Lower lobe of right lung (tissue), 2 donors: ENCODE data around the gene ZNF644. TPM values are rescaled to one million over a fixed set of nuclear protein-coding genes. Genes with fewer than 3 reads are reported as not detected.
"Not testable (repeated sequence)": the region's sequence is repeated elsewhere in the genome, so short reads cannot be mapped to it uniquely, and the experiment has no call there.

Source experiments
- ATAC-seq, 2 donors: fragments of 200-7000 bp; cut with Tn5 transposase; one replicate each; pipeline ENCODE4 v1.9.1; 2020 to 2022; ENCODE audit warnings: mild to moderate bottlenecking in 2 of 2, moderate library complexity in 2 of 2
- DNase-seq: peaks from one replicate; pipeline ENCODE4 v3.0.0-alpha.2; 2020
- H3K27ac ChIP-seq: fragments of 200-600 bp; one replicate; pipeline ENCODE4 v1.8.0; 2022
- H3K27me3 ChIP-seq: fragments of 200-600 bp; one replicate; pipeline ENCODE4 v1.8.0; 2022; ENCODE audit warnings: low read depth
- H3K36me3 ChIP-seq: fragments of 200-600 bp; one replicate; pipeline ENCODE4 v1.8.0; 2022; ENCODE audit warnings: mild to moderate bottlenecking
- H3K4me1 ChIP-seq: fragments of 200-600 bp; one replicate; pipeline ENCODE4 v1.8.0; 2022
- H3K4me3 ChIP-seq: fragments of 200-600 bp; one replicate; pipeline ENCODE4 v1.8.0; 2022; ENCODE audit warnings: mild to moderate bottlenecking
- H3K9me3 ChIP-seq: fragments of 200-600 bp; one replicate; pipeline ENCODE4 v1.8.0; 2022
- CTCF ChIP-seq: fragments of 200-600 bp; IDR thresholded peaks from one replicate; pipeline ENCODE4 v1.8.0; 2022; ENCODE audit warnings: antibody characterized with exemption, mild to moderate bottlenecking
- intact Hi-C: fragments of 100-400 bp; cut with DNase I; formaldehyde crosslinking; loops from one replicate; pipeline ENCODE4 v1.11.0; 2022
- total RNA-seq: library from RNA; stranded (reverse); fragmentation: NEBNext Ultra II Directional; extraction: Animal tissue kit (Norgen Biotek cat#: 25700); gene quantifications from one replicate; pipeline ENCODE4 v1.2.1, GENCODE V29; 2021
- donor health status: DM: no; HTN: yes; CAD: no; lungs with severe emphysema.

The ZNF644 gene
- total RNA-seq, 1 donor from 2014 or later: 54.7 TPM

GRCh38 chr1:91057784-91058183 lies 35.9 kb upstream of the ZNF644 start:
- ATAC-seq (no peak), DNase-seq (no peak)
- Histone ChIP-seq H3K4me3 (no peak overlapping the region), H3K27me3 (no peaks in the 10 kb centered on the region), H3K27ac (no peak overlapping the region), H3K4me1 (no peaks in the 10 kb centered on the region), H3K9me3 (no peaks in the 10 kb centered on the region), H3K36me3 (no peaks in the 10 kb centered on the region)
- intact Hi-C loops: no loop called here
- TF ChIP-seq CTCF: no peak

GRCh38 chr1:91054780-91055481 lies 33.1 kb upstream of the ZNF644 start:
- Histone ChIP-seq H3K27ac (no peak overlapping the region), H3K4me1 (no peaks in the 10 kb centered on the region), H3K4me3 (no peak overlapping the region), H3K9me3 (no peaks in the 10 kb centered on the region), H3K27me3 (no peaks in the 10 kb centered on the region), H3K36me3 (no peaks in the 10 kb centered on the region)
- intact Hi-C loops: no loop called here
- TF ChIP-seq CTCF: no peak
- ATAC-seq (no peak), DNase-seq (no peak)

GRCh38 chr1:91053630-91054029 lies 31.8 kb upstream of the ZNF644 start:
- H3K27me3 ChIP-seq: no peaks in the 10 kb centered on the region
- intact Hi-C loops: no loop called here
- no peak for TF ChIP-seq CTCF
- no peak for ATAC-seq
- no peak for DNase-seq
- H3K27ac ChIP-seq: no peak overlapping the region
- no peaks in the 10 kb centered on the region for H3K36me3 ChIP-seq
- H3K4me1 ChIP-seq: no peaks in the 10 kb centered on the region
- no peaks in the 10 kb centered on the region for H3K9me3 ChIP-seq
- H3K4me3 ChIP-seq: no peak overlapping the region

GRCh38 chr1:91049551-91049950 lies 27.7 kb upstream of the ZNF644 start:
- DNase-seq, intact Hi-C loops, H3K9me3 ChIP-seq, H3K4me3 ChIP-seq, ATAC-seq, H3K36me3 ChIP-seq, H3K4me1 ChIP-seq, H3K27me3 ChIP-seq, H3K27ac ChIP-seq: not testable (repeated sequence)

- no peaks in the 10 kb centered on the region for H3K36me3 ChIP-seq
- H3K4me1 ChIP-seq: no peaks in the 10 kb centered on the region
- H3K27ac ChIP-seq: no peak overlapping the region
- no peak for ATAC-seq
- intact Hi-C loops: no loop called here
- H3K27me3 ChIP-seq: no peaks in the 10 kb centered on the region
- no peak for TF ChIP-seq CTCF
- H3K9me3 ChIP-seq: peaks cover 6% of the 10 kb centered on the region
- no peak for DNase-seq
- no peak overlapping the region for H3K4me3 ChIP-seq
Measured at GRCh38 chr1:91046766-91047165, 24.9 kb upstream of the ZNF644 start.

GRCh38 chr1:91045284-91045683 lies 23.4 kb upstream of the ZNF644 start:
- Histone ChIP-seq H3K4me1 (no peaks in the 10 kb centered on the region), H3K4me3 (no peak overlapping the region), H3K27me3 (no peaks in the 10 kb centered on the region), H3K27ac (no peak overlapping the region), H3K9me3 (peaks cover 13% of the 10 kb centered on the region), H3K36me3 (no peaks in the 10 kb centered on the region)
- TF ChIP-seq CTCF: no peak
- ATAC-seq (no peak), DNase-seq (no peak)
- intact Hi-C loops: no loop called here

- H3K4me3 ChIP-seq, intact Hi-C loops, H3K27me3 ChIP-seq, H3K27ac ChIP-seq, H3K36me3 ChIP-seq, ATAC-seq, H3K4me1 ChIP-seq, DNase-seq: not testable (repeated sequence)
- H3K9me3 ChIP-seq: peaks cover 13% of the 10 kb centered on the region
Measured at GRCh38 chr1:91044776-91045175, 22.9 kb upstream of the ZNF644 start.

GRCh38 chr1:91042372-91042771 lies 20.5 kb upstream of the ZNF644 start:
- H3K27ac ChIP-seq, H3K27me3 ChIP-seq, H3K4me1 ChIP-seq, H3K4me3 ChIP-seq, DNase-seq, H3K36me3 ChIP-seq, ATAC-seq, intact Hi-C loops: not testable (repeated sequence)
- peaks cover 13% of the 10 kb centered on the region for H3K9me3 ChIP-seq
